Measurements from ENCODE around the gene PARP4. TPM values are rescaled to one million over a fixed set of nuclear protein-coding genes. Genes with fewer than 3 reads are reported as not detected.
"Not testable (repeated sequence)": the region's sequence is repeated elsewhere in the genome, so short reads cannot be mapped to it uniquely, and the experiment has no call there.

Gene PARP4
- total RNA-seq, result 29.0 TPM
- 24.7 TPM for polyA plus RNA-seq
- long read RNA-seq, donor 1, result 0 reads
- long read RNA-seq, donor 2, result 0 reads
- long read RNA-seq, donor 3, full-length matches to known transcripts, result 2 of 13 reads
- long read RNA-seq, donor 3, partial matches to known transcripts, result 11 of 13 reads
- long read RNA-seq, donor 3, other reads (novel, unspliced or antisense), result 0 of 13 reads
- long read RNA-seq, donor 4, partial matches to known transcripts, result 6 of 6 reads
- long read RNA-seq, donor 4, other reads (novel, unspliced or antisense), result 0 of 6 reads
- long read RNA-seq, donor 5, full-length matches to known transcripts, result 2 of 17 reads
- long read RNA-seq, donor 5, partial matches to known transcripts, result 15 of 17 reads
- long read RNA-seq, donor 5, other reads (novel, unspliced or antisense), result 0 of 17 reads
- long read RNA-seq, donor 6, full-length matches to known transcripts, result 1 of 1 reads
- long read RNA-seq, donor 6, partial matches to known transcripts, result 0 of 1 reads
- long read RNA-seq, donor 6, other reads (novel, unspliced or antisense), result 0 of 1 reads
- long read RNA-seq, donor 7, full-length matches to known transcripts, result 2 of 7 reads
- long read RNA-seq, donor 7, partial matches to known transcripts, result 5 of 7 reads
- long read RNA-seq, donor 7, other reads (novel, unspliced or antisense), result 0 of 7 reads
- long read RNA-seq, donor 8, result 0 reads
- long read RNA-seq, donor 9, full-length matches to known transcripts, result 1 of 1 reads
- long read RNA-seq, donor 9, partial matches to known transcripts, result 0 of 1 reads
- long read RNA-seq, donor 9, other reads (novel, unspliced or antisense), result 0 of 1 reads
- long read RNA-seq, donor 10, full-length matches to known transcripts, result 1 of 6 reads
- long read RNA-seq, donor 10, partial matches to known transcripts, result 5 of 6 reads
- long read RNA-seq, donor 10, other reads (novel, unspliced or antisense), result 0 of 6 reads

DNA sequence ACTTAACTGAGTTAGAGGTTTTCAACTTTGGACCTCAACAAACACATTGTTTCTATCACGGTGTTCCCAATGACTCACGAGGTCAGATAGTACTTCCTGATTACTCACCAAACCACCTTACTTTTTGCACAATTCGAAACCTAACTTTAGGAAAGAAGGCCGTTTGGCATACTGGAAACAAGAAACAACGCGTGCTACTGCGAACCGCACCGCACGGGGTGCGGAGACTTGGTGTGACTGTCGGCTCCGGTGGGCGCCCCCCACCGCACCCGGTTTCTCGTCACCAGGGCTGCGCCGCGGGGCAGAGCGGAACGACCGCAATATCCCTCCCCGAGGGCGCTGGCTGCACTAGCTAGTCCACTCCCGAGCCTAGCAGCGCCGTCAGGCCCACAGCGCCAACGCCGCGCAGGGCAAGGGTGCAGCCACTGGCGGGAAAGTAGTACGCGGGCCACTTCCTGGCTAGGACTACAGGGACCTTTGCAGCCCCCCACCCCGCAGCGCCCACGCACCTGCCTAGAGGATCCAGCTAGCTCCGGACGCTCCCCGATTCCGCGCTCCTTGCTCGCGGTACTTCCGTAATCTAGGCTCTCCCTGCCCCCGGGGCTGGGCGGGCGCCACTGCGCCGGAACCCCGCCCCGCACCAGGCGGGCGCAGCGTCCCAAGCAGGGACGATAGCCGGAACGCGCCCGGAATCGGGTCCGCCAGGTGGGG is at the start of gene PARP4:
Gene PARP4 (minus strand): TSS at position 582 of the 711 bp plus-strand sequence. CDS start 9,002 bp downstream, outside the sequence.
- H3K27me3 ChIP-seq (ENCODE audit: control insufficient read depth in 2 of 2, insufficient read depth in 1 of 2, low read length in 1 of 2), result no peaks in the 10 kb centered on the region
- peak within 1 kb of the TSS; percentile 74 to 93 for H3K27ac ChIP-seq (ENCODE audit: low read depth in 1 of 2, low read length in 1 of 2)
- WGBS, result under 1% methylated on average over 63 of the region's 63 CpGs
- H3K4me3 ChIP-seq (ENCODE audit: low read length in 2 of 2), result peak within 1 kb of the TSS; percentile 67 to 80
- DNase-seq (ENCODE audit: low read depth in 6 of 9, low spot score in 9 of 9), result peak in 8 of 9 donors; percentile 51 to 86 (median 66)
- peaks cover 0 to 1% of the 10 kb centered on the region in 2 donors for H3K9me3 ChIP-seq (ENCODE audit: control insufficient read depth in 2 of 2, insufficient read depth in 1 of 2, low read length in 1 of 2)
- H3K36me3 ChIP-seq (ENCODE audit: control insufficient read depth in 2 of 2, insufficient read depth in 2 of 2, low read length in 1 of 2), result no peaks in the 10 kb centered on the region
- H3K4me1 ChIP-seq (ENCODE audit: control insufficient read depth in 2 of 2, insufficient read depth in 2 of 2, low read length in 2 of 2), result peaks cover 5 to 9% of the 10 kb centered on the region in 2 donors

- H3K9me3 ChIP-seq (ENCODE audit: control insufficient read depth in 2 of 2, insufficient read depth in 1 of 2, low read length in 1 of 2); H3K4me3 ChIP-seq (ENCODE audit: low read length in 2 of 2); H3K36me3 ChIP-seq (ENCODE audit: control insufficient read depth in 2 of 2, insufficient read depth in 2 of 2, low read length in 1 of 2); H3K27ac ChIP-seq (ENCODE audit: low read depth in 1 of 2, low read length in 1 of 2); DNase-seq (ENCODE audit: low read depth in 6 of 9, low spot score in 9 of 9); H3K27me3 ChIP-seq (ENCODE audit: control insufficient read depth in 2 of 2, insufficient read depth in 1 of 2, low read length in 1 of 2); H3K4me1 ChIP-seq (ENCODE audit: control insufficient read depth in 2 of 2, insufficient read depth in 2 of 2, low read length in 2 of 2): not testable (repeated sequence)
- WGBS, result 94% methylated on average over 34 of the region's 34 CpGs
Observed at GRCh38 chr13:24560579-24561187, 48.1 kb upstream of the PARP4 start.

- H3K4me3 ChIP-seq (ENCODE audit: low read length in 2 of 2); H3K9me3 ChIP-seq (ENCODE audit: control insufficient read depth in 2 of 2, insufficient read depth in 1 of 2, low read length in 1 of 2); H3K36me3 ChIP-seq (ENCODE audit: control insufficient read depth in 2 of 2, insufficient read depth in 2 of 2, low read length in 1 of 2); DNase-seq (ENCODE audit: low read depth in 6 of 9, low spot score in 9 of 9); H3K4me1 ChIP-seq (ENCODE audit: control insufficient read depth in 2 of 2, insufficient read depth in 2 of 2, low read length in 2 of 2); H3K27ac ChIP-seq (ENCODE audit: low read depth in 1 of 2, low read length in 1 of 2); H3K27me3 ChIP-seq (ENCODE audit: control insufficient read depth in 2 of 2, insufficient read depth in 1 of 2, low read length in 1 of 2): not testable (repeated sequence)
- WGBS, result 16% methylated on average over 11 of the region's 15 CpGs
Observed at GRCh38 chr13:24559431-24560218, 47.0 kb upstream of the PARP4 start.

DNA sequence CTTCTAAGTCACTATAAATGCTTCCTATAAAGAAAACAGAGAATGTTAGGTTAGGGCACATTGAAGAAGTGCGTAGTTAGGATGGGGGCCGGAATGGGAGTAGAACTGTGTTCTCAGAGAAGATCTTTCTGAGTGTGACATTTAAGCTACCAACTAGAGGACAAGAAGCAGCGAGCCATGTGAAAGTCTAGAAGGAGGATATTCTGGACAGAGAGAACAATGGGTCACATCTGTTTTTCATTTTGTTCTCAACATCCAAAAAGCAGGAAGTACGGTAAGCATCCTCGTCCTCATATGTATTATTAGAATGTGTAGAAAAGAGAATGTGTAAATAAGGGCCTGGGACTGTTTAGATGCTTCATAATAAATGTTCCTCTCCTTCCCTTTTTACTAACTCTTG is 44.5 kb upstream of the PARP4 start:
- H3K27ac ChIP-seq (ENCODE audit: low read depth in 1 of 2, low read length in 1 of 2), result no peak overlapping the region
- no peaks in the 10 kb centered on the region for H3K36me3 ChIP-seq (ENCODE audit: control insufficient read depth in 2 of 2, insufficient read depth in 2 of 2, low read length in 1 of 2)
- 91% methylated on average over 5 of the region's 5 CpGs for WGBS
- DNase-seq (ENCODE audit: low read depth in 6 of 9, low spot score in 9 of 9), result no peak
- no peaks in the 10 kb centered on the region for H3K27me3 ChIP-seq (ENCODE audit: control insufficient read depth in 2 of 2, insufficient read depth in 1 of 2, low read length in 1 of 2)
- H3K9me3 ChIP-seq (ENCODE audit: control insufficient read depth in 2 of 2, insufficient read depth in 1 of 2, low read length in 1 of 2), result no peaks in the 10 kb centered on the region
- H3K4me1 ChIP-seq (ENCODE audit: control insufficient read depth in 2 of 2, insufficient read depth in 2 of 2, low read length in 2 of 2), result no peaks in the 10 kb centered on the region
- H3K4me3 ChIP-seq (ENCODE audit: low read length in 2 of 2), result no peak overlapping the region

DNA sequence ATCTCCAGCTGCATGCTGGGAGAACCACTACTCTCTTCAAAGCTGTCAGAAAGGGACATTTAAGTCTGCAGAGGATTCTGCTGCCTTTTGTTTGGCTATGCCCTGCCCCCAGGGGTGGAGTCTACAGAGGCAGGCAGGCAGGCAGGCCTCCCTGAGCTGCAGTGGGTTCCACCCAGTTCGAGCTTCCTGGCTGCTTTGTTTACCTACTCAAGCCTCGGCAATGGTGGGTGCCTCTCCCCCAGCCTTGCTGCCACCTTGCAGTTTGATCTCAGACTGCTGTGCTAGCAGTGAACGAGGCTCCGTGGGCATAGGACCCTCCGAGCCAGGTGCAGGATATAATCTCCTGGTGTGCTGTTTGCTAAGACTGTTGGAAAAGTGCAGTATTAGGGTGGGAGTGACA is 41.3 kb upstream of the PARP4 start:
- 94% methylated on average over 5 of the region's 5 CpGs for WGBS
- H3K4me3 ChIP-seq (ENCODE audit: low read length in 2 of 2), result not testable (repeated sequence)

DNA sequence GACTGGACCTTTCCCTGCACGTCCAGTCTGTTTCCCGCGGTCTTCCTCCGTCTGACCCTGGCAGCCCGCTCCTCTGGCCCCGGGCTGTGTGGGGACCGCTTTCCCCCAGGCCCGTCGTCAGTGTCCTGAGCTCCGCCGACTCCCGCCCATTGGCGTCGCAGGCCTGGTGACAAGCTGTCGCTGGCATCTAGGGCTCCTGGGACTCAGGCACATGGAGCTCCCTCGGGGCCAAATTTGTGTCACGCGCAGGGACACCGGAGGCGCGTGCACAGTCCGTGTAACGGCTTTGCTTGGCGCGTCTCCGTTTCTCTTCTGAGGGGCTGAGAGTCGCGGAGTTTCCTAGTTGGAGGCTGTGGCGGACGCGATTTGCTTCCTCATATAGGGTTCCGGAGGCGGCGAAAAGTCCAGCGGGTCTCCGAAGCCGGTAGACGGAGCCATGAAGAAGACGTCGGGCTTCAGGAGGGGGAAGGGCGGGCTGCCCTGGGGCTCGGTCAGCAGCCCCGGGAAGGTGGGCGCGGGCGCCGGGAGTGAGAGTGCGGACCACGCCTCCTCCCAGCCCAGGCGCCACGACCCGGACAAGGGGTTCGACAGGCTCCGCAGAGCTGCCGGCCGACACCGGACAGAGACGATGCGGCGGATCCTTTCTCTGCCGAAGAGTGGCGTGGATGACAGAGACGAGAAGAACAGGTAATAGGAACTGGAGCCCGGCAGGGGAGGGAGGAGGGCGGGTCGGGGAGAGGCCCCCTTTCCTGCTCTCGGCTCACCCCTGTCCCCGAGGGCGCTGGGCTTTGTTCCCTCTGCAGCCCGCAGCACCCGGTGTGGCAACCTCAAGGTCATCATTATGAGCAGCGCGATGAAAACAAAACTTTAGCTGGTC is 29.1 kb upstream of the PARP4 start:
- H3K9me3 ChIP-seq (ENCODE audit: control insufficient read depth in 2 of 2, insufficient read depth in 1 of 2, low read length in 1 of 2); H3K36me3 ChIP-seq (ENCODE audit: control insufficient read depth in 2 of 2, insufficient read depth in 2 of 2, low read length in 1 of 2); H3K27ac ChIP-seq (ENCODE audit: low read depth in 1 of 2, low read length in 1 of 2); H3K4me1 ChIP-seq (ENCODE audit: control insufficient read depth in 2 of 2, insufficient read depth in 2 of 2, low read length in 2 of 2): not testable (repeated sequence)
- DNase-seq (ENCODE audit: low read depth in 6 of 9, low spot score in 9 of 9), result peak in 1 of 9 donors; percentile 20
- peaks cover 18 to 34% of the 10 kb centered on the region in 2 donors for H3K27me3 ChIP-seq (ENCODE audit: control insufficient read depth in 2 of 2, insufficient read depth in 1 of 2, low read length in 1 of 2)
- H3K4me3 ChIP-seq (ENCODE audit: low read length in 2 of 2), result peak overlapping the region; percentile 22 to 28
- 5% methylated on average over 72 of the region's 73 CpGs for WGBS

More for the DNA sequence above, 41.3 kb upstream of the PARP4 start:
- DNase-seq (ENCODE audit: low read depth in 6 of 9, low spot score in 9 of 9); H3K9me3 ChIP-seq (ENCODE audit: control insufficient read depth in 2 of 2, insufficient read depth in 1 of 2, low read length in 1 of 2); H3K27me3 ChIP-seq (ENCODE audit: control insufficient read depth in 2 of 2, insufficient read depth in 1 of 2, low read length in 1 of 2); H3K36me3 ChIP-seq (ENCODE audit: control insufficient read depth in 2 of 2, insufficient read depth in 2 of 2, low read length in 1 of 2); H3K4me1 ChIP-seq (ENCODE audit: control insufficient read depth in 2 of 2, insufficient read depth in 2 of 2, low read length in 2 of 2); H3K27ac ChIP-seq (ENCODE audit: low read depth in 1 of 2, low read length in 1 of 2): not testable (repeated sequence)

GRCh38 chr13:24541127-24541475 is 28.5 kb upstream of the PARP4 start:
- Histone ChIP-seq H3K4me3 (ENCODE audit: low read length in 2 of 2) (peak overlapping the region; percentile 22 to 28), H3K27ac (ENCODE audit: low read depth in 1 of 2, low read length in 1 of 2) (no peak overlapping the region), H3K27me3 (ENCODE audit: control insufficient read depth in 2 of 2, insufficient read depth in 1 of 2, low read length in 1 of 2) (peaks cover 18 to 34% of the 10 kb centered on the region in 2 donors), H3K36me3 (ENCODE audit: control insufficient read depth in 2 of 2, insufficient read depth in 2 of 2, low read length in 1 of 2) (no peaks in the 10 kb centered on the region), H3K4me1 (ENCODE audit: control insufficient read depth in 2 of 2, insufficient read depth in 2 of 2, low read length in 2 of 2) (peaks cover 3 to 4% of the 10 kb centered on the region in 2 donors), H3K9me3 (ENCODE audit: control insufficient read depth in 2 of 2, insufficient read depth in 1 of 2, low read length in 1 of 2) (no peaks in the 10 kb centered on the region)
- WGBS, result 56% methylated on average over 11 of the region's 11 CpGs
- no peak for DNase-seq (ENCODE audit: low read depth in 6 of 9, low spot score in 9 of 9)
